GM23338 (cell line): ENCODE data around the gene STARD4.

ENCODE experiments used
- CTCF ChIP-seq, 2 experiments: fragments of 200-600 bp in 1 of 2; sonication (generic) in 1 of 2; conservative IDR thresholded peaks; 2 replicates each; pipeline versions ENCODE4 v1.5.1 to v1.6.1; 2016 to 2017; ENCODE audit warnings: antibody characterized with exemption in 2 of 2, low read depth in 2 of 2, mild to moderate bottlenecking in 2 of 2, moderate library complexity in 1 of 2
- ETS1 ChIP-seq: IDR thresholded peaks from 2 replicates; pipeline ENCODE4 v1.6.1; 2016; ENCODE audit warnings: antibody characterized with exemption
- EZH2 ChIP-seq: fragments of 200-600 bp; sonication (generic); IDR thresholded peaks from one replicate; pipeline ENCODE4 v1.8.0; 2017; ENCODE audit warnings: antibody characterized with exemption, mild to moderate bottlenecking, low read depth; ENCODE audit not compliant: unreplicated experiment
- EZH2phosphoT487 ChIP-seq: fragments of 200-600 bp; sonication (generic); IDR thresholded peaks from one replicate; pipeline ENCODE4 v1.8.1; 2018; ENCODE audit warnings: antibody characterized with exemption; ENCODE audit not compliant: unreplicated experiment
- NANOG ChIP-seq: IDR thresholded peaks from 2 replicates; pipeline ENCODE4 v1.6.1; 2016; ENCODE audit warnings: antibody characterized with exemption, borderline replicate concordance
- POLR2AphosphoS5 ChIP-seq: IDR thresholded peaks from 2 replicates; pipeline ENCODE4 v1.6.1; 2016; ENCODE audit warnings: antibody characterized with exemption, low read depth
- STAT1 ChIP-seq: IDR thresholded peaks from one replicate; pipeline ENCODE4 v1.6.1; 2016; ENCODE audit warnings: antibody characterized with exemption; ENCODE audit not compliant: unreplicated experiment
- ZNF331 ChIP-seq: fragments of 250-450 bp; sonication (Bioruptor Pico); IDR thresholded peaks from 2 replicates; pipeline ENCODE4 v1.5.0; 2020; ENCODE audit warnings: low read depth, mild to moderate bottlenecking, moderate library complexity
- ZNF462 ChIP-seq: fragments of 250-450 bp; sonication (Bioruptor Pico); IDR thresholded peaks from 2 replicates; pipeline ENCODE4 v1.5.0; 2020; ENCODE audit warnings: mild to moderate bottlenecking, moderate library complexity
- TF ChIP-seq, protein P1 (sequence below): IDR thresholded peaks from one replicate; pipeline ENCODE4 v1.6.1; 2018; ENCODE audit warnings: antibody characterized with exemption; ENCODE audit not compliant: unreplicated experiment

- TF ChIP-seq STAT1 (no peak), CTCF (conservative IDR thresholded peaks at IDR 0.05; ENCODE audit: low read depth in 2 of 2) (no peak), EZH2phosphoT487 (no peak), ZNF331 (CRISPR knock-in tag) (no peak), POLR2AphosphoS5 (no peak), NANOG (no peak), EZH2 (no peak), ZNF462 (CRISPR knock-in tag) (no peak), ETS1 (no peak)
- TF ChIP-seq, protein P1, sequence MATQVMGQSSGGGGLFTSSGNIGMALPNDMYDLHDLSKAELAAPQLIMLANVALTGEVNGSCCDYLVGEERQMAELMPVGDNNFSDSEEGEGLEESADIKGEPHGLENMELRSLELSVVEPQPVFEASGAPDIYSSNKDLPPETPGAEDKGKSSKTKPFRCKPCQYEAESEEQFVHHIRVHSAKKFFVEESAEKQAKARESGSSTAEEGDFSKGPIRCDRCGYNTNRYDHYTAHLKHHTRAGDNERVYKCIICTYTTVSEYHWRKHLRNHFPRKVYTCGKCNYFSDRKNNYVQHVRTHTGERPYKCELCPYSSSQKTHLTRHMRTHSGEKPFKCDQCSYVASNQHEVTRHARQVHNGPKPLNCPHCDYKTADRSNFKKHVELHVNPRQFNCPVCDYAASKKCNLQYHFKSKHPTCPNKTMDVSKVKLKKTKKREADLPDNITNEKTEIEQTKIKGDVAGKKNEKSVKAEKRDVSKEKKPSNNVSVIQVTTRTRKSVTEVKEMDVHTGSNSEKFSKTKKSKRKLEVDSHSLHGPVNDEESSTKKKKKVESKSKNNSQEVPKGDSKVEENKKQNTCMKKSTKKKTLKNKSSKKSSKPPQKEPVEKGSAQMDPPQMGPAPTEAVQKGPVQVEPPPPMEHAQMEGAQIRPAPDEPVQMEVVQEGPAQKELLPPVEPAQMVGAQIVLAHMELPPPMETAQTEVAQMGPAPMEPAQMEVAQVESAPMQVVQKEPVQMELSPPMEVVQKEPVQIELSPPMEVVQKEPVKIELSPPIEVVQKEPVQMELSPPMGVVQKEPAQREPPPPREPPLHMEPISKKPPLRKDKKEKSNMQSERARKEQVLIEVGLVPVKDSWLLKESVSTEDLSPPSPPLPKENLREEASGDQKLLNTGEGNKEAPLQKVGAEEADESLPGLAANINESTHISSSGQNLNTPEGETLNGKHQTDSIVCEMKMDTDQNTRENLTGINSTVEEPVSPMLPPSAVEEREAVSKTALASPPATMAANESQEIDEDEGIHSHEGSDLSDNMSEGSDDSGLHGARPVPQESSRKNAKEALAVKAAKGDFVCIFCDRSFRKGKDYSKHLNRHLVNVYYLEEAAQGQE, result no peak
Measured at GRCh38 chr5:111469903-111470302, 42.4 kb downstream of the STARD4 start.
